HG02759 (cell line): ENCODE data around the gene CCL22.
"Not testable (repeated sequence)": the region's sequence is repeated elsewhere in the genome, so short reads cannot be mapped to it uniquely, and the experiment has no call there.

Experiments used
- ATAC-seq: cut with Tn5 transposase; IDR thresholded peaks from one replicate; pipeline ENCODE4 v1.9.1; 2021; ENCODE audit warnings: mild to moderate bottlenecking, moderate library complexity; ENCODE audit not compliant: unreplicated experiment

The CCL22 gene, protein sequence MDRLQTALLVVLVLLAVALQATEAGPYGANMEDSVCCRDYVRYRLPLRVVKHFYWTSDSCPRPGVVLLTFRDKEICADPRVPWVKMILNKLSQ

GRCh38 chr16:57358527-57359095 is at the start of gene CCL22:
CCL22 (plus strand) TSS chr16:57358783; CDS start chr16:57358817, 34 bp downstream.
- peak; percentile 62 for ATAC-seq

DNA sequence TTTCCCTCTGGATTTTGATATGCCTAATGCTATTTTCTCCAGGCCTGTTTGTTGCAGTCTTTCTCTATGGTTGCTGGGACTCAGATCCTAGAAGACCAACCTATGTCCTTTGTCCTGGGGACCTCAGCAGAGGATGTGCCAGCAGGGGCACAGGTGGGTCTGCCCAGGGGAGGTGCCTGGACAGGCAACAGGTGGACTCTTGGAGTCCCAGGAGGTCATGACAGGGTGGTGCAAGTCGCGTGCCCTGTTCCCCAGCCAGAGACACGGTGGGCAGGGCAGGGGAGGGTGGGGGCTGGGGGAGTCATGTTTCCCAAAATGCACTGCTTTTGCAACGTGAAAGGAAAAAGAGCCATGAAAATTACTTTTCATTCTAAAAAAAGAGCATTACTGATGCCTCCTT is 47.8 kb upstream of the CCL22 start:
- ATAC-seq, result no peak

DNA sequence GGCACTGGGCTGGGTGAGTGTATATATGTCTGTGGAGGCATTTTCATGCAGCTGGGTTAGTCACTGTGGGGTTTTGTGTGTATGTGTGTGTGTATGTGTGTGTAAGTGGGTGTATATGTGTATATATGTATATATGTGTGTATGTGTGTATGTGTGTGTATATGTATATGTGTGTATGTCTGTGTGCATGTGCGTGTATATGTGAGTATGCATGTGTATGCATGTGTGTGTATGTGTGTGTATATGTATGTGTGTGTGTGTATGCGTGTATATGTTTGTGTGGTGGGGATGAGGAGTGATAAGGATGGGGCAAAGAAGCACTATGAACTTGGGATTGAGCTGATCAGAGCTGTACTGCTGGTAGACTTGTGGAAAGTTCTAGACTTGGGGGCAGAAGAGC is 45.1 kb upstream of the CCL22 start:
- no peak for ATAC-seq

DNA sequence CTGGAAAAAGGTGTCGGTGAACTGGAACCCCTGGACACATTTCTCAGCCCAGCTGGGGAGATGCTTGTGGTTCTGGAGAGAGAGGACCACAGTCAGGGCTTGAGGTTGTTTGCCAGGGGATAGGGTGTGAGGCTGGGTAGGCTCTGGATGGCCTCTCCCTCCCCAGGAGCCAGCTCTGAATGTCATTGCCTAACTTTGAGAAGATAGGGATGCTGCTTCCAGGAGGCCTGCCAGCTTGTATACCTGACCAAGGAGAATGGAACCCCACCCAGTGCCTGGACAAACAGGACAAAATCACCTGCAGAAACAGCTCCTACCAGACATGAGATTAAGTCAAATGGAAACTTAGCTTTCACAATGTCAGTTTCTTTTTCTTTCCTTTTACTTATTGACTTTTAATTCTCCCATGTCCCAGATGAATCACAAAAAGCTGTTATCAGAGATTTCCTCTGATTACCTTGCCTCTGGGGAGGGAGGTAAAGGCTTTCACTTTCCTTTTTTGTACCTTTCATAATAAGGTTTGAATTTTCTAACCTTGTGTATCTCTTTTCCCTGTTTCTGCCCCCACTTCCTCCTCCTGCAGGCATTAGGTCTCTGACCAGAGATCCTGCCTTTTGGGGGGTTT is 44.3 kb upstream of the CCL22 start:
- no peak for ATAC-seq

- ATAC-seq, result no peak
Measured at GRCh38 chr16:57315416-57315815, 43.2 kb upstream of the CCL22 start.

DNA sequence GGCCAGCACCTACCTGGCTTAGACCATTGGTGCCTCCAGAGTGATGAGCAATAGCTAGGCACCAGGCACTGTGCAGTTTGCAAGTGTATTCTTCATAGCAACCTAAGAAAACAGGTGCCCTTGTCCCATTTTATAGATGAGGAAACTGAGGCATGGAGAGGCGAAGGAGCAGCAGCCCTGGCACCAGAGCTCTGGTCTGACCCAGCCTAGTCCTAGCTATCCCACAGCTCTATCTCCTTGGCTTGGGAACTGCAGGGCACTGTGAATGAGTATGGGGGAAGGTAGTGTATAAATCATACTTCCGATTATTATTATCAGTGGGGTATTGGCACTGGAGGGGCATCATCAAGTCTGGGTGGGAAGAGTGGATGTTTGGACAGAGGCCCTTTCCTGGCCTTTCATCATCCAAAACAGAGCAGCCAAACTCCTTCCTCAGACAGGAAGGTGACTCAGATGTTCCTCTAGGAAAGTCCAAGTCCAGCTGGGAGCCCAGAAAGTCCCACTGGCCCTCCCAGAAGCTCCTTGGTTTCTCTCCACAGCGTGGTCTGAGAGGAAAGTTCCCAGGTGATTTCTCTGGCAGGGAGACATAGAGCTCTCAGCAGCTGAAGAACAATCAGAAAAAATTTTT is 42.1 kb upstream of the CCL22 start:
- no peak for ATAC-seq

DNA sequence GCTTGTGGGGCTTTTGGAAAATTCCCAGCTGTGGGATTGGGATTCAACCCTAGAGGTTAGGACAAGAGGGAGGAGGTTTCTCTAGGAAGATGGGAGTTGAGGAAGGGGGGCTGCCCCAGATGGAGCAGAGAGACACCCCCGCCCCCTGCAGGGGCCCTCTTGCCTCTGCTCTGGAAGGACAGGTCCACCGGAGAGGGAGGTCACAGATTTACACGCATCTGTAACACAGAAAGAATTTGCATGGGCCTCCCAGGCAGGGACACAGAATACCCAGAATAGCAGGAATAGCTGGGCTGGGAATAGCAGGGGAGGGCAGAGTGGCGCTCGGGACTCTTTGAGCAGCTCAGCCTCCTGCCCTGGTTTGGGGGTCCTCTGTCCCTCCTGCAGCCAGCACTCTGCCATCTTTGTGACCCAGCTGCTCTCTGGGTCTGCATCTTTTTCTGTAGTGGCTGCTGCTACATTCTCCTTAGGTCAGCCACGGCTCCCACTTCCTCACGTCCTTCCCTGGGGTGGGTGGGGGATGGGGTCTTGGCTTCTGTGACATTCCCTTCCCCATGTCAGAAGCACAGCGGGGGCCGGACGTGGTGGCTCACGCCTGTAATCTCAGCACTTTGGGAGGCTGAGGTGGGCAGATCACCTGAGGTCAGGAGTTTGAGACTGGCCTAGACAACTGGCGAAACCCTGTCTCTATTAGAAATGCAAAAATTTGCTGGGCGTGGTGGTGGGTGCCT is 40.2 kb upstream of the CCL22 start:
- no peak for ATAC-seq

GRCh38 chr16:57319646-57320045 is 38.9 kb upstream of the CCL22 start:
- ATAC-seq, result no peak

GRCh38 chr16:57324749-57325148 is 33.8 kb upstream of the CCL22 start:
- ATAC-seq, result no peak

DNA sequence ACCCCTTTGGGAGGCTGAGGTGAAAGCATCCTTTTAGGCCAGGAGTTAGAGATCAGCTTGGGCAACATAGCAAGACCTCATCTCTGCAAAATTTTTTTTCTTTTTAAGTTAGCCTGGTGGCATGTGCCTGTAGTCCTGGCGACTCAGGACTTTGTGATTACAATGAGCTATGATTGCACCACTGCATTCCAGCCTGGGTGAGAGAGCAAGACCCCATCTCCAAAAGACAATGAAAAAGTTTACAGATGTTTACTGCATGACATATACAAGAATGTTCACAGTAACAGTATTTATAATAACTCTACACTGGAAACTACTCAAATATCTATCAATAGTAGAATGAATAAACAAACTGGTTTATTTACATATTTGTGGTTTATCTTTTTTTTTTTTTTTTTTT is 33.1 kb upstream of the CCL22 start:
- no peak for ATAC-seq

DNA sequence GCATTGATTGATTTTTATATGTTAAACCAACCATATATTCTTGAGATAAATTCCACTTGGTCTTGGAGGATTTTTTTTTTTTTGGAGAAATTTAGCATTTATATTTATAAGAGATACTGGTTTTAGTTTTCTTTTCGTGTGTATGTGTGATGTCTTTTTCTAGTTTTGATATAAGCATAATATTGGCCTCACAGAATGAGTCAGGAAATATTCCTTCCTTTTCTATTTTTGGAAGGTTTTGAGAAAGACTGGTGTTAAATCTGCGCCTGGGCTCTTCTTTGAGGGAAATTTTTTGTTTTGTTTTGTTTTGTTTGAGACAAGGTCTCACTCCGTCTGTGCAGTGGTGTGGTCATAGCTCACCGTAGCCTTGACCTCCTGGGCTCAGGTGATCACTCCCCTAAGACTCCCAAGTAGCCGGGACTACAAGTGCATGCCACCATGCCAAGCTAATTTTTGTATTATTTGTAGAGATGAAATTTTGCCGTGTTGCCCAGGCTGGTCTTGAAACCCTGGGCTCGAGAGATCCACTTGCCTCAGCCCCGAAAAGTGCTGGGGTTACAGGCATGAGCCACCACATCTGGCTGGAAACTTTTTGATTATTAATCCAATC is 28.8 kb upstream of the CCL22 start:
- ATAC-seq, result no peak

- ATAC-seq, result no peak
Measured at GRCh38 chr16:57331355-57331754, 27.2 kb upstream of the CCL22 start.

- no peak for ATAC-seq
Measured at GRCh38 chr16:57333402-57333801, 25.2 kb upstream of the CCL22 start.

- no peak for ATAC-seq
Measured at GRCh38 chr16:57335366-57335765, 23.2 kb upstream of the CCL22 start.

- ATAC-seq, result no peak
Measured at GRCh38 chr16:57341062-57341440, 17.5 kb upstream of the CCL22 start.

GRCh38 chr16:57341441-57342303 is 16.9 kb upstream of the CCL22 start:
- no peak for ATAC-seq

DNA sequence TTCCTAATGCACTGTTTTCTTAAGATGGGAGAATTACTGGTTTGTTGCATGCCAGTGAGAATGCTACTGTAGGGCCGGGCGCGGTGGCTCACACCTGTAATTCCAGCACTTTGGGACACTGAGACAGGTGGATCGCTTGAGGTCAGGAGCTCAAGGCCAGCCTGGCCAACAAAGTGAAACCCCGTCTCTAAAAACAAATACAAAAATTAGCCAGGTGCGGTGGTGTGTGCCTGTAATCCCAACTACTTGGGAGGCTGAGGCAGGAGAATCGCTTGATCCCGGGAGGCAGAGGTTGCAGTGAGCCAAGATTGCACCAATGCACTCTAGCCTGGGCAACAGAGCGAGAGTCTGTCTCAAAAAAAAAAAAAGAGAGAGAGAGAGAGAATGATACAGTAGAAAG is 16.0 kb upstream of the CCL22 start:
- not testable (repeated sequence) for ATAC-seq

DNA sequence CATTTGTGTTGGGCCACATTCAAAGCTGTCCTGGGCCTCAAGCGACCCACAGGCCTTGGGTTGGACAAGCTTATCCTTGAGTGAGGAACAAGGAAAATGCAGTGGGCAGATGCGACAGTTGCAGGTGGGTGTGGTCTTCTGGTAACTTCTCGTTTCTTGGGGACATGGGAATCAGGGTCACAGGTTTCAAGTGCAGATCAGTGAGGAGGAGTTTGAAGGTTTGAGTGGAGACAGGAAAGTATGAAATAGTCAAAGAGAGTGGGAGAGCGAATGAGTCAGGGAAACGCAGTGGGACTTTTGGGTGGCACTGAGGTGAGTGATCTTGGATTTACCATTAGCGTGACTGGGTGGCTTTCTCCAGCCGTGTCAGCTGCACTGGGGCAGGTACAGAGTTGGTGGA is 15.4 kb upstream of the CCL22 start:
- ATAC-seq, result no peak

GRCh38 chr16:57344094-57344493 is 14.5 kb upstream of the CCL22 start:
- not testable (repeated sequence) for ATAC-seq

GRCh38 chr16:57345021-57345420 is 13.6 kb upstream of the CCL22 start:
- ATAC-seq, result no peak
